NCI-H446 (cell line): ENCODE results near the gene TTLL11.

Source experiments
- DNase-seq, 2 experiments: peaks; one replicate each; lab custom pipeline; 2025; lab: John Stamatoyannopoulos, UW

The TTLL11 gene

DNA sequence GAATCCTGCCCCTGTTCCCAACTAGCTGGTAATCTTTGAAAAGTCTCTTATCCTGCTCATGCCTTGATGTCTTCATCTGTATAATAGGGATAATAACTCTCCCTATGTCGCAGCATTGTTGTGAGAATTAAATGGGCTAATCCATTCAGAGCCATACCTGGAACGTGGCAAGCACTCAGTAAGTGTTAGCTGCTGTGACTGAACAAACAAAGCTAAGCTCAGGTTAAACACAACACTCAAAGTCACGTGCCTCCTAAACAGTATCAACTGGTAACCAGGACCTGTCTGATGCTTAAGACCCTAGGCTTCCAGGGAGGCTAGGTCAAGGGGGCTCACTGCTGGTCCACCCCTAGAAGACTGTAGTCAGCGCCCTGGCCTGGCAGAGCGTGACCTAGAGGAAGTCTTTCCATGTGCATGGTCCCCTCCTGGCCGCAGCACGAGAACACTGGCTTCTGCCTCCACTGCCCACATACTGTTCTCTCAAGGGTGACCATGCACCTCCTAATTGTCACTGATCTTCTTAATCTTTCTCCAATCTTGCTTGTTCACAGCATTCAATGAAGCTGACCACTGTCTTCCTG lies 211.1 kb downstream of the TTLL11 start:
- no peak for DNase-seq

DNA sequence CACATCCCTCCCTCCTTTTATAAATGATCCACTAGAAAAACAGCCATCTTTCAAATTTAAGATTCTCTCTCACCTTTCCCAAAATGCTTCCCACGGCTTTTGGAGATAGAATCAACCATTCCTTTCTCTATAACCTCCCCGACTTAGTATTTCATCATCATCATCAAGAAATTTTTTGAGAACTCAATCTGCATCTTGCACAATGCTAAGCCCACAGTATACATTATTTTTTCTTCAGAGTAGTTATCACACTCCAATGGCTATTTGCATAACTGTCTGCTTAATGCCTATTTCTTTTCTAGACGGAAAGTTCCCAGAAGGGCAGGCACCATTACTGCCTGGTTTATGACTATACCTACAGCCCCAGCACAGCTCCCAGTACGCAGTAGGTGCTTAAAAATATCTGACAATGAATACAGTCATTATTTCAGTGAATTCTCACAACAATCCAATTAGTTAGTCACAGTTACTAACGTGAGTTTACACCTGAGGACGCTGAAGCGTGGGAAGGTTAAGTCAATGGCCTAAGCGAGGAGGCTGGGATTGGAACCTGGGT lies 212.7 kb downstream of the TTLL11 start:
- DNase-seq = no peak

DNA sequence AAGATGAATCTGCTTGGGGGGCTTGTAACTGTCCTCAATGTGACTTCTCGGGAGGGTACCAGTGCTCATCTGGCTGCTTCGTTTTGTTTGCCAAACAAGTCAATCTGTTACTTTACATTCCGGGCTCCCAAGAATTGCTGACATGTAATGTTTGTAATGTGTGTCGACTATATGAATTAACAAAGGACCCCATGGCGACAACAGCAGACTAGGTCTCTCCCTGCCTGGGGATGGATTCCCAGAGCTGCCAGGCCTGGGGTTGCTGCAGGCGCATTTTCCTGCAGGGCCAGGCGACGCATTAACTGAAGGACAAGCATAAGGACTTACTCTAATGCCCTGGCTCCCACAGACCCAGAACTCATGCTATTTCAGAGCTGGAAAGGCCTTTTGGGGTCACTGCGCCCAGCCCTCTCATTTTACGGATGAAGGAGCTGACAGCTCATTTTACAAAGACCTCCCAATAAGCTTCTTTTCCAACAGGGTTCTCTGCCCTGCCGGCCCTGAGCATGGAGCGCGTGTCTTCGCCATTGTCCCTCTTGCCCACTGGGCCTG lies 214.8 kb downstream of the TTLL11 start:
- DNase-seq = no peak

DNA sequence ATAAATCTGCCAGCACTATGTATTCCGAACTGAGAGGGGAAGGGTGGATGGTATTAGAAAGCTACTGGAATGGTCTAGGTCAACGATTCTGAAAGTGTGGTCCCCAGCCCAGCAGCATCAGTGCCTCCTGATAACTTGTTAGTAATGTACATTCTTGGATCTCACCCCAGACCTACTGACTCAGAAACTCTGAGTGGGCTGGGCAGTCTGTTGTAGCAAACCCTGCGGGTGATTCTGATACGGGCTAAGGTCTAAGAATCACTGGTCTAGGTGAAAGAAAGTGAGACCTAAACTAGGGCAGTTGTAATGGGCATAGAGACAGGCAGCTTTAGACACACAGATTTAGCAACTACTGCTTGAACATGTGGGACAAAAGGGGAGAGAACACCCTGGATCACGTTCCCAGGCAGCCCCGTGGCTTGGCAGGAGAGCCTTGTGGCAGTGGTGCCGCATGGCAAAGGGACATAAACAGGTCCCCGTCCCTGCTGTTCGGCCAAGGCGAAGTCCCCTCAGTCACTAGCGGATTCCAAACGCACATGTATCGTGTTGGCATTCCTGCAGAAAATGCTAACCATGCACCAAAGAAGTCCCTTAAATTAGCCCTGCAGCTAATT lies 216.3 kb downstream of the TTLL11 start:
- no peak for DNase-seq

DNA sequence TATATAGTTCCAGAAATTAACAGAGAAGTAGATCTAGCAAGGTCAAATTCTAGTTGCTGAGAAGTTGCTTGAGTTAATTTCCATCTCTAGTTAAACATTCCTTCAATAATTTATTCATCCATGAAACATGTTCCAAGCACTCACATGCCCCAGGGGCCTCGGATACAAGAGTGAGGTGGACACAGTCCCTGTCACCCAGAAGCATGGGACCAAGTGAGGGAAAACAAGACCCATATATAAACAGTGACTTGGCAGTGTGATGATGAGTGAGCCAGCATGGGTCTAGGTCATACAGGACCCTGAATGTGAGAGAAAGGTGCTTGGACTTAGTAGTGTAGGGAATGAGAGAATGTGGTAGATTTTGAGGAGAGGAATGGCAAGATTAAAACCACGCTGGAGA lies 216.9 kb downstream of the TTLL11 start:
- DNase-seq = no peak

DNA sequence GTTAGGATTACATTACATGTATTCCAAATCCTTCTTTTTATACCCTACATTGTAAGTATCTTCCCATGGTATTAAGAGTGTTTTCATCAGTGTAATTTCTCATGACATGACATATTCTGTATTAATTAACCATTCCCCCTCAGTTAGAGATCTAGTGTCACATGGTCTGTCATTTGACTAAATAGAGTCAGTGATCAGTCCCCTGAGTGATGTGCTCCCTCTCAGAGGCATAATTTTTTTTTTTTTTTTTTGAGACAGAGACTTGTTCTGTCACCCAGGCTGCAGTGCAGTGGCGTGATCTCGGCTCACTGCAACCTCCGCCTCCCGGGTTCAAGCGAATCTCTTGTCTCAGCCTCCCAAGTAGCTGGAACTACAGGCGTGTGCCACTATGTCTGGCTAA lies 218.6 kb downstream of the TTLL11 start:
- no peak for DNase-seq

DNA sequence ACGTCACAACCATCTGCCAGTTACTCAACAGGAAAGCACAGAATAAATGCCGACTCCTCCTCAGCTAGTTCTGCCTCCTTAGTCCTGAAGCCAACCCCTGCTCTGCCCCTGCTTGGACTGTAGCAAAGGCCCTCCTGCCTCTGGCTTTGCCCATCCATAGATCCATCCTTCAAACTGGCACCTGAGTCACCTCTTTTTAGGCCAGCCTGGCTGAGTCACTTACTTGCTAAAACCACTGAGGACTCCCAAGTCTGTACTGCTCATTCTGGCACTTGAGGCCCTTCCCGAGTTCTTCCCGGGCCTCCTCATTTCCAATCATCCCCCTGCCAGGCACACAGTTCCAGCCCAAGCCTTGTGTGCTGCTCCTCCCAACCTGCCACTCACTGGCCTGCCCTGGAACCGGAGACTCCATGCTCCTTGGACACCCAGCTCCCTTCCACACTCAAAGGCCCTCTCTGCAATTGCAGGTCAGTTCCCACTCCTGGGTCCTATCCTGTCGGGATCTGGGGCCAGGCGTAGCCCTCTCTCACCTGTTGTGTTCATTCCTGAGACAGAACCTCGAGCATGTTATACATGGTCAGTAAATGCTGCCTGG lies 221.6 kb downstream of the TTLL11 start:
- no peak for DNase-seq

DNA sequence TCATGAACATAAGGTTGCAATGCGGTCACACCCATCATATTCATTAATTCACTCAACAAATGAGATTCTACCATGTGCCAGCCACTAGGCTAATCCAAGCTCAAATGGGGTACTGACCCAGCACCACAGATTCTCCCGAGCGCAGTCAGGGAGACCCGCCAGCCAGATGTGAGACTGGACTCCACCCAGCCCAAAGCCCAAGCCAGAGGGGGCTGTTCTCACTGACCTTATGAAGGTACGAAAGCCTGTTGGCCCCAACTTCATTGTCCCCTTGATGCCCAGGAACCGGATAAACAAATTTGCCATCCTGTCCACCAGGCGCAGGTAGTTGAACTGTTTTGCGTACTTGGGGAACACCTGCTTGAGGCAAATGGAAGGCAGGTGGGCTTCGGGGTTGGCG lies 222.8 kb downstream of the TTLL11 start:
- DNase-seq = no peak

DNA sequence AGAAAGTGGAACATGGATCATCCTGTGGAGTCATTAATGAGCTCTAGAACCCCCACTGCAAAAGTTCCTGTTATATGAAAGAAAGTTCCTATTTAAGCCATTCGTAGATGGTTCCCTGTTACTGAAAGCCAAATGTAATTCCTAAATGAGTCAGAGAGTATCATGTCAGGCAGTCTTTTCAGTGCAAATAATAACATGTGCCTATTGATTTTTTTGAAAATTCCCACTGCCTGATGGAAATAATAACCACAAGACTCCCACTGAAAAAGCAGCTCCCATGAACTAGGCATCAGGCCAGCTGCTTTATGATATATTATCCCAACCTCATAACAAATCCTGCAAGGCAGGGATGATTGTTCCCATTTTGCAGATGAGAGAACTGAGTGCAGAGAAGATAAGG lies 224.5 kb downstream of the TTLL11 start:
- DNase-seq = no peak

DNA sequence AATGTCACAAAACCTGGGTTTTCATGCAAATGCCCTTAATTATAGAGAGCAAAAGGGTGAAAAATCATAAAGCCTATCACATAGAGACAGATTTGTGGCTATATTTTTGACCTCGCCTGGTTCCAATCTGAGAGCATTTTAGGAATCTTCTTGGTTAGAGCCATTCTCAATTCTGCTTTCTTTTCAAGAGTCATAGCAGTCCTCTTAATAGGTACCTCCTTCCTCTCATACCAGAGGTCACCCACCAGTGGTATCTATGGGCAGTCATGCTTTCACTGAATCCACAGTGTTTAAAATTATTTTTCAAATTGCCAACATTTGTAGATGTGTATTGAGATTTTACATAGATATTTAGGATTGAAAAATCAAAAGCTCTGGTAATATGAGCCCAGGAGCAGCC lies 226.2 kb downstream of the TTLL11 start:
- no peak for DNase-seq

DNA sequence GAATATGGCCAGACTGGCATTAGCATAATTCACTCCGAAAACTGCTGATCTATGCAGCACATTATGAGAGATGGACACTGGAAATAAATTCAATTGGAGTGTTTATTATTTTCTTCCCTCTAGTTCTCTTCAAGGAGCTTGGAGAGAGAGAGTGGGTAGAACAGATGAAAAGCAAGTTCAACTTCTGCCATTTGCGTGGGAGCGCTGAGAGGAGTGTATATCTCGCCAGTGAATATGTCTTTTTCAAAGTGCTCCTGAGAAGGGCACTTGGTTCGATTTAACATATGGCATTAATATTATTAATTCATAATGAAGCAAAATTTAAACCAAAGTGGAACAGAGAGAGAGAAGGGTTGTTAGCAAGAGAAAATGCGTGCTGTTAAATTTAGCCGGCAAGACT lies 227.2 kb downstream of the TTLL11 start:
- DNase-seq = no peak

DNA sequence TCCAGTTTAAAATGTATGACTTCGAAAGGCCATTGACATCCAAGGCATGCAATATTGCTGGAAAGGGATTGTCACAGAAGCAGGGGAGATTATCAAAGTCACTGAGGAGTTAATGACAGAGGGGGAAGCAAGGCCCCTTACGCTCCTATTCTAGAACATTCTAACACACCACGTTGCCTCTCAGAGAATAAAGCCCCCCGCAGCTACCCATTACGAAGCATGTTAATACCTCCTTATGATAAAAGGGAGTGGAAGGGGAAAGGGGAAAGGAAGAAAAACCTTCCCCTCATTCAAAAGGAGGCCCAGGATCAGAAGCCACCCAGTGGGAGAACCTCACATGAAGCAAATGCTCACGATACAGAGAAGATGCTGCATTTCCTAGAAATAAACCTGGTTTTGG lies 228.0 kb downstream of the TTLL11 start:
- DNase-seq = no peak

DNA sequence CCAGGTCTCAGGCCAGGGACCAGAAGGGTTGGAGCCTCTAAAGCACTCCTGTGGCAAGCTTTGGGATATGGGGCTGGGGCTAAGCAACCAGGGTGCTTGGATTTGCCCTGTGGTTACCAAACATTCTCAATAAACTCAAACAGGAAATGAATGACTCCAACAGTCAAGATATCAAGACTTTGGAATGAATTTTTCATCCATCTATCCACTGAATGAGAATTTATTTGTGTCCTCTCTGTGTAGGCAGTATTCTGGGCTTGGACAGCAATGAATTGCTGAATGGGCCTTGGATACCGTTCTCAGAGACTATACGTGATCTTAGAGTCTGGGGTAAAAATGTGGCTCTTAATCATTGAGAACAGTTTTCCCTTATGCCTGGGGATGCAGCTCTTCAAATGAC lies 229.2 kb downstream of the TTLL11 start:
- DNase-seq = no peak

DNA sequence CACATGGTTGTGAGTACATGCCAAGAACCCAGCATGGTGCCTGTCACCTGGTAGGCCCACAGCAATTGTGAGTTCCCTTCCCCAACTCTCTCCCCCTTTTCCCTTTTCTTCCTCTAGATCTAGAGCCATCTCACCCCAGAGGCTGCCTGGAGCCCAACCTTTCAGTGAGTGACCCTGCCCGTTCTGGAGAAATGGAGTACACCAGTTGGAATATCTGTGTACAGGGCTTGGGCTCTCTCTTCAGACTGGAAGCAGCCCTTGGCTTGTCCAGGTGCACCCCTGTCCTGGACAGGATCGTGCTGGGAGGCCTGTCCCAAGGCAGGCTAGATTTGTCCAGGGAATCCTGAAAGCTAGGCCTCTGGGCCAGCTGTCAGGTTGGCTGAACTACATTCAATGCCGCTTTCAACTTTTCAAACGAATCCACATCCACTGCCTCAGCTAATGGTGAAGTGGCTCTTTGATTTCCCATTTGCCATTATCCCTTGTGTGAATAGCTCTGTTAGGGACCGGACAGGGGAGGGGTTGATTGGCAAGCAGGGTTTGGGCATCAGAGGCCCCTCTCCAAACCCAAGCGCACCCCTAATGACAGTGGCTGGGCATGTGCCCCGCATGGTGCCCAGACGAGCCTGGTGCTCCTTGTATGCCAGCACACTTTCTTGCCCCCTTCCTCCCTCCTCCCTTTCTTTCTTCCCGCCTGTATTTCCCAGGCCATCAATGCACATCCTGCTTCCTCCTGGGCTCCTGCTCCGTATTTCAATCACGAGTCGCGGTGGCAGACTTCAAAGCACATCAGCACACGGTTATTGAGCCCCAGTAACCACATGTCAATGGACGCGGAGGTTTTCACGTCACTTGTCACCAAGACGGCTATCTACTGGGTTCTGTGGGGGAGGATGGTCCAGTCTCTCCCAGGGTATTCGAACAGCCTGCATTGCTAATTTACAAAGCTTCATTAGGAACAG lies 230.5 kb downstream of the TTLL11 start:
- DNase-seq = no peak

DNA sequence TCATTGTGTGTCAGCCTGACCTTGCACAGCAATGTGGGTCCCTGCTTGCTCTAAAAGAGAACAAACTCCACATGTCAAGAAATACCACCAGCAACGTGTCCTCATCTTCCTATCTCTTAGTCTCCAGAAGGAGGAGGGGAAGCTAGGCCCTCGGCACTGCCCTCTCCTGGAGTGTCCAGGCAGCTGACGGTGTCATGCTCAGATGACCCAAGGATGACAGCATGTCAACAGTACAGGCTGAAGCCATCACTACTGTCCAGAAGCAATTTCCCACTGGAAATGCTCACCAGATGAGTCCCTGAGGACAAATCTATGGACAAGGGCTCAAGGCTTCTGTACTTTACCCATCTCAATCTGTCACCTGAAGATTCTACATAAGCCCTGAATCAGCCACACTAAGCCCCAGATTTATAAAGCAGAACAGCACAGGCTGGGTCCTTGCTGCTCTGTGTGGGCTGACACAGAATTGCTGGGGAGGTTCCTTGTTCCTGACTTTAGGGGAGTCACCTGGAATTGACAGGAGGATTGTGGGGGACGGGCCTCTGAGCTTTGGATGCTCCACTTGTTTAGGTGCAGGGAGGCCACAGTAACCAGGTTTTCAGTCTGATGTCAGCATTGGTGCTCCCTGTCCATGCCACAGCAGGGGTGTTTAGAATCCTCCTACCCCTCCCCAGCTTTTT lies 231.5 kb downstream of the TTLL11 start:
- no peak for DNase-seq

DNA sequence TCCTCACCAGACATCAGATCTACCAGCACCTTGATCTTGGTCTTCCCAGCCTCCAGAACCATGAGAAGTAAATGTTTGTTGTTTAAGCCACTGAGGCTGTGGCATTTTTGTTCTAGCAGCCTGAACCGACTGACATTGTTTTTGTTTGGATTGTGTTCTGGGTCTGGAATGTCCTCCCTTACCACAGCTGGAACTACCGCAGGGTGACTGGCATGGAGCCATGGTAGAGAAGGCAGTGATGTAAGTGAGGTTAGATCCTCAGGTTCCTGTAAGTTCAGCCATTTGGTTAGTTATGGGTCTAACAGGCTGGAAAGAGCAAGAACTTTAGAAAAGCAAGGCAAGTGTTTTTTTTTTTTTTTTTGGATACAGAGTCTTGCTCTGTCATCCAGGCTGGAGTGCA lies 232.4 kb downstream of the TTLL11 start:
- no peak for DNase-seq

DNA sequence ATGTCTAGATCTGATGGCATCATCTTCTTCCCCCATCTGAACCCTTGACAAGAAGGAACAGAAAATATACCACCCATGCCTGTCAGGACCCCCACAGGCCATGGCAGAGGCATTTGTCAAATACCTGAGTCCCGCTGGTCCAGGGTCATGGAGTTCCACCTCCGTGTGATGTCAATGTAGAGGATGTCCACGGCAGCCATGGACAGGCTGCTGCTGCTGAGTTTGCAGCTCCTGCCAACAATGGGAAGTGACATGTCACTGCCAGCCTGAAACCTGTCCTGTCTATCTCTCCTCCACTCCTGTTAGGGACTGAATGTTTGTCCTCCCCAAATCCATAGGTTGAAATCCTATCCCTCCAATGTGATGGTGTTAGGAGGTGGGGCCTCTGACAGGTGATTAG lies 232.9 kb downstream of the TTLL11 start:
- DNase-seq = no peak

DNA sequence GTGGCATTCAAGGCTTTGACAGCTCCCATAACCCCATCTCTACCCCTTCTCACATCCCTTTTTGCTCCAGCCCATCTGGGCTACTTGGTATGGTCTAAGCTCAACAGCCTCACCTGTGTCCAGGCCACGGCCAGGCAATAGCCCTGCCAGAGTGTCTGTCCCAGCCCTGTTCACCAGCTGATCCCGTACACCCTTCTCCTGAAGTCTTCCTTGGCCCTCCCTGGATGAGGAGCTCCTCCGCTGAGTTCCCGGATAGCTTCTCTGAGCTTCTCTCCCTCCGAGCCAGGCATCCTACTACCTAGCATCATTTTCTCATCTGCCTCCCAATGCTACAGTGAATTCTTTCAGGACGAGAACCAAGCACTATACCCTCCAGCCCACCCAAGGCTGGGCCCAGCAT lies 233.5 kb downstream of the TTLL11 start:
- no peak for DNase-seq

DNA sequence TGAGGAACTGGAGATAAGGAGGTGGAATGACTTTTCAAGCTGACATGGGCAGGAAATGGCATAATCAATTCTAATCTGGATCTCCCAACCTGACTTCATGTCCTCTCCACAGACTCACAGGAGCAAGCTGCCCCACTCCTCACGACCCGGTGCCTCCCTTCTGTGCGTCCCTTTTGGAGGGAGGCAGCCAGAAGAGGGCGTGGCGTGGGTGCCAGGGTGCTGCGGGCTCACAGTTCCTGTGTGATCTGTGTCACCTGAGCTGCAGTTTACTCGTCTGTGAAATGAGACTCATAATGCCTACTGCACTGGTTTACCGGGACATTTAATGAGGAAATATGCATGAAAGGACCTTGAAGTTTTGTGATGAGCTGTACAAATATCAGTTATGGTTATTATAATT lies 234.3 kb downstream of the TTLL11 start:
- no peak for DNase-seq

DNA sequence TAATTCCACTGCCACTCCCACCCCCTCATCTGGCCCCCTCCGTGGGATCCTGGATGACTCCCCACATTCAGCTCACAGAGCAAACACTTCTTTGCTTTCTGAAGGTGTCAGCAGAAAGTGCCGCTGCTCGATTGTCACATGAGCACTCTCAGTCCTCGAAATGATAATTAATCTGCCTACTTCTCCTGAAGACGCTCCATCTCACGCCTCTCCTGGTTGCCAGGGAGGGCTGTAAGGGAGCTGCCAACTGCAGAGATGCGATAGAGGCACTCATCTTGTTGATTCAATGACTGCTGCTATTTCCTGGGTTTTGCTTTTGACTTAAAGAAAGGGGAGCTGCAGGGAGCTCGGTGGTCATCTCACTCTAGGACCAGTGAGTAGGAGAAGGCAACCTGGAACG lies 235.2 kb downstream of the TTLL11 start:
- no peak for DNase-seq

DNA sequence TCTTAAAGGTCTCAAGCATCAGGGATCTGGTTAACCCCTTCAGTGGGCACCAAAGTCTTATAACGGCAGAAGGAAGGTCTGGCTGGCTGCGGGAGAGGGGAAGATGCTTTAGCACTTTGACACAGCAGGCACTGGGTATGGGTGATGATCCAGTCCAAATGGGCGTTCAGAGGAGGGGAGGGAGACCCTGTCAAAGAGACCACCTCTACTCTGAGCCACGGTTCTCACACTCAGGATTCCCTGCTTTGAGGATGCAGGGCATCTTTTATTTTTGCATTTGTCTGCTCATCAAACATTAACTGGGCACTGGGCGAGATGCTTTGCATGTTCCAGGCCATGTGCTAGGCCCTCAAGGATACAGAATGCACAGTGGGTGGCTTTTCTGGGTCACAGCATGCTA lies 237.6 kb downstream of the TTLL11 start:
- DNase-seq = no peak
